NCI-H1105 treated with DMSO at 0.1 percent for 48 hours (cell line): Measurements from ENCODE around the gene RCBTB2.

Experiments
- DNase-seq: peaks from one replicate; lab custom pipeline; 2025; lab: John Stamatoyannopoulos, UW

The RCBTB2 gene

GRCh38 chr13:48563626-48564025 is 30.7 kb upstream of the RCBTB2 start:
- DNase-seq, result no peak

GRCh38 chr13:48562296-48563066 is 29.6 kb upstream of the RCBTB2 start:
- no peak for DNase-seq

- DNase-seq, result no peak
Observed at GRCh38 chr13:48561466-48562235, 28.8 kb upstream of the RCBTB2 start.

GRCh38 chr13:48560657-48561337 is 27.9 kb upstream of the RCBTB2 start:
- no peak for DNase-seq

- DNase-seq, result no peak
Observed at GRCh38 chr13:48559638-48560320, 26.9 kb upstream of the RCBTB2 start.

- no peak for DNase-seq
Observed at GRCh38 chr13:48556817-48557216, 23.9 kb upstream of the RCBTB2 start.

- DNase-seq, result no peak
Observed at GRCh38 chr13:48555441-48555840, 22.6 kb upstream of the RCBTB2 start.

GRCh38 chr13:48551329-48551728 is 18.4 kb upstream of the RCBTB2 start:
- DNase-seq, result no peak

- DNase-seq, result no peak
Observed at GRCh38 chr13:48549658-48550057, 16.8 kb upstream of the RCBTB2 start.

GRCh38 chr13:48547663-48548092 is 14.8 kb upstream of the RCBTB2 start:
- DNase-seq, result no peak

- no peak for DNase-seq
Observed at GRCh38 chr13:48545608-48546007, 12.7 kb upstream of the RCBTB2 start.

GRCh38 chr13:48542581-48543341 is 9.9 kb upstream of the RCBTB2 start:
- peak; percentile 16 for DNase-seq

GRCh38 chr13:48542138-48542537 is 9.3 kb upstream of the RCBTB2 start:
- DNase-seq, result no peak

- DNase-seq, result no peak
Observed at GRCh38 chr13:48539550-48539949, 6.7 kb upstream of the RCBTB2 start.

GRCh38 chr13:48536621-48537250 is 3.9 kb upstream of the RCBTB2 start:
- no peak for DNase-seq

- no peak for DNase-seq
Observed at GRCh38 chr13:48535766-48536165, 2.9 kb upstream of the RCBTB2 start.

- no peak for DNase-seq
Observed at GRCh38 chr13:48534911-48535501, 2.1 kb upstream of the RCBTB2 start.

- no peak for DNase-seq
Observed at GRCh38 chr13:48533961-48534600, 1.2 kb upstream of the RCBTB2 start.

- DNase-seq, result peak; percentile 42
Observed at GRCh38 chr13:48532256-48532505, 699 bp downstream of the RCBTB2 start.
